Activated CD8-positive, alpha-beta T cell treated with anti-CD3 and anti-CD28 coated beads for 36 hours (primary cell): ENCODE results near the gene NYAP2. TPM values are rescaled to one million over a fixed set of nuclear protein-coding genes. Genes with fewer than 3 reads are reported as not detected.

Source experiments
- ATAC-seq: fragments of 200-7000 bp; cut with Tn5 transposase; one replicate; pipeline ENCODE4 v1.10.0; 2021; ENCODE audit warnings: mild to moderate bottlenecking, moderate library complexity
- CTCF ChIA-PET: fragments of 350-600 bp; sonication (Branson Sonifier 250); formaldehyde crosslinking; loops from one replicate; lab custom pipeline; 2021; ENCODE audit warnings: antibody characterized with exemption; lab: Charles Lee
- POLR2A ChIA-PET: fragments of 350-600 bp; sonication (Branson Sonifier 250); formaldehyde crosslinking; loops from one replicate; lab custom pipeline; 2021; ENCODE audit warnings: antibody characterized with exemption; lab: Charles Lee
- DNase-seq: peaks from one replicate; pipeline ENCODE4 v3.0.0-alpha.2; 2020
- H3K27ac Mint-ChIP-seq: one replicate; pipeline ENCODE4 v1.8.0; 2021; ENCODE audit warnings: mild to moderate bottlenecking, mixed read lengths
- H3K27me3 Mint-ChIP-seq: one replicate; pipeline ENCODE4 v1.8.0; 2021; ENCODE audit warnings: mixed read lengths
- H3K36me3 Mint-ChIP-seq: one replicate; pipeline ENCODE4 v1.8.0; 2021; ENCODE audit warnings: low read depth, mixed read lengths
- H3K4me1 Mint-ChIP-seq: one replicate; pipeline ENCODE4 v1.8.0; 2021; ENCODE audit warnings: low read depth, mixed read lengths
- H3K4me3 Mint-ChIP-seq: one replicate; pipeline ENCODE4 v1.8.0; 2021; ENCODE audit warnings: mild to moderate bottlenecking, moderate library complexity, mixed read lengths
- H3K9me3 Mint-ChIP-seq: one replicate; pipeline ENCODE4 v1.8.0; 2021; ENCODE audit warnings: mixed read lengths
- intact Hi-C: fragments of 100-400 bp; cut with micrococcal nuclease; formaldehyde crosslinking; loops from one replicate; pipeline ENCODE4 v1.10.0; 2022
- total RNA-seq, 2 experiments: library from RNA; stranded (reverse); gene quantifications; one replicate each; pipeline ENCODE4 v1.2.3, GENCODE V29; 2021
- TF ChIP-seq, protein P1 (sequence below): fragments of 200-600 bp; IDR thresholded peaks from one replicate; pipeline ENCODE4 v1.8.0; 2022; ENCODE audit warnings: antibody characterized with exemption, mild to moderate bottlenecking

Gene NYAP2
- total RNA-seq, 2 experiments from 2014 or later = not detected

GRCh38 chr2:225400060-225400511 is 576 bp downstream of the NYAP2 start:
- ChIA-PET CTCF (no interaction called here), POLR2A (no interaction called here)
- H3K36me3 Mint-ChIP-seq = no peaks in the 10 kb centered on the region
- DNase-seq (peak; percentile 15), ATAC-seq (no peak)
- intact Hi-C loops = no loop called here
- H3K4me3 Mint-ChIP-seq = no peak overlapping the region
- H3K27ac Mint-ChIP-seq = no peak overlapping the region
- no peaks in the 10 kb centered on the region for H3K4me1 Mint-ChIP-seq
- H3K27me3 Mint-ChIP-seq = peaks cover 13% of the 10 kb centered on the region
- no peaks in the 10 kb centered on the region for H3K9me3 Mint-ChIP-seq
- TF ChIP-seq, protein P1, sequence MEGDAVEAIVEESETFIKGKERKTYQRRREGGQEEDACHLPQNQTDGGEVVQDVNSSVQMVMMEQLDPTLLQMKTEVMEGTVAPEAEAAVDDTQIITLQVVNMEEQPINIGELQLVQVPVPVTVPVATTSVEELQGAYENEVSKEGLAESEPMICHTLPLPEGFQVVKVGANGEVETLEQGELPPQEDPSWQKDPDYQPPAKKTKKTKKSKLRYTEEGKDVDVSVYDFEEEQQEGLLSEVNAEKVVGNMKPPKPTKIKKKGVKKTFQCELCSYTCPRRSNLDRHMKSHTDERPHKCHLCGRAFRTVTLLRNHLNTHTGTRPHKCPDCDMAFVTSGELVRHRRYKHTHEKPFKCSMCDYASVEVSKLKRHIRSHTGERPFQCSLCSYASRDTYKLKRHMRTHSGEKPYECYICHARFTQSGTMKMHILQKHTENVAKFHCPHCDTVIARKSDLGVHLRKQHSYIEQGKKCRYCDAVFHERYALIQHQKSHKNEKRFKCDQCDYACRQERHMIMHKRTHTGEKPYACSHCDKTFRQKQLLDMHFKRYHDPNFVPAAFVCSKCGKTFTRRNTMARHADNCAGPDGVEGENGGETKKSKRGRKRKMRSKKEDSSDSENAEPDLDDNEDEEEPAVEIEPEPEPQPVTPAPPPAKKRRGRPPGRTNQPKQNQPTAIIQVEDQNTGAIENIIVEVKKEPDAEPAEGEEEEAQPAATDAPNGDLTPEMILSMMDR = no peak

DNA sequence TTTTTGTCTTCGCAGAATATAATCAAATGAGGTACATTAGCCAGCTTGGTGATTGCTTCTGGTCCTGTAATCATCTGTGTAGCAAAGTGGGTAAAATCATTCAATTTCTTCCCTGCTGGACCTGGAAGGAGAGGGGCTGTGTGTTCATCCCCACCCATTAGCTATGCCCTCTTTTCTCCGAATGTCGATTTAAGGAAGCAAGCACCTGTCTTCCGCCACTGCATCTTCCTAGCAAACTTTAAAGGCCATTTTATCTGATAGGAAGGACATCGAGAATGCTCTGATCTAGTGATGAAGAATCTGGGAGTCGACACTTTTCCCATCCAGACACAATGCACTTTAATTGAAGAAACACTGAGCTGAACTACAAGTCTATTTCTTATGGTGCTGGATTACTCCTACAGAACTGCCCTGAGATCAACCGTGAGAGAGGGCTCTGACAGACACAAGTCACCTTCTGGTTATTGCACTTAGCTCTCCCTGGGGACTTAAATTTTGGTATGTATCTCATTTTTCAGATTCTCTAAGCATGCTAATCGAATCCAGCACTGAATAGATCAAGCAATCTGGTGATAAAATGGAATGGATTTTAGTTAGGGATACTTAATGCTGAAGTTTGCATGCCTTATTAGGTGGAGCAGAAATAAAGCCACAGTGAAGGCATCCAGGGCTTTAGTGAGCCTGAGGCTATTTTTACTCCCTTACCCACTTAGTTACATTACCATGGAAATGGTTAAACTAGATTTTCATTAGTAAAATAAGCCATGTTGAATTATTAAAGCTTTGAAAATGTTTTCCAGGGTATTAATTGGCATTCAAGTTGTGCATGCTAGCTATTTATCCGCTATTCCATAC is 1.3 kb downstream of the NYAP2 start:
- H3K4me1 Mint-ChIP-seq = no peaks in the 10 kb centered on the region
- no peak overlapping the region for H3K27ac Mint-ChIP-seq
- DNase-seq (no peak), ATAC-seq (no peak)
- H3K4me3 Mint-ChIP-seq = no peak overlapping the region
- ChIA-PET POLR2A (no interaction called here), CTCF (no interaction called here)
- intact Hi-C loops = no loop called here
- no peaks in the 10 kb centered on the region for H3K9me3 Mint-ChIP-seq
- TF ChIP-seq, protein P1 = no peak
- no peaks in the 10 kb centered on the region for H3K36me3 Mint-ChIP-seq
- H3K27me3 Mint-ChIP-seq = peaks cover 16% of the 10 kb centered on the region

DNA sequence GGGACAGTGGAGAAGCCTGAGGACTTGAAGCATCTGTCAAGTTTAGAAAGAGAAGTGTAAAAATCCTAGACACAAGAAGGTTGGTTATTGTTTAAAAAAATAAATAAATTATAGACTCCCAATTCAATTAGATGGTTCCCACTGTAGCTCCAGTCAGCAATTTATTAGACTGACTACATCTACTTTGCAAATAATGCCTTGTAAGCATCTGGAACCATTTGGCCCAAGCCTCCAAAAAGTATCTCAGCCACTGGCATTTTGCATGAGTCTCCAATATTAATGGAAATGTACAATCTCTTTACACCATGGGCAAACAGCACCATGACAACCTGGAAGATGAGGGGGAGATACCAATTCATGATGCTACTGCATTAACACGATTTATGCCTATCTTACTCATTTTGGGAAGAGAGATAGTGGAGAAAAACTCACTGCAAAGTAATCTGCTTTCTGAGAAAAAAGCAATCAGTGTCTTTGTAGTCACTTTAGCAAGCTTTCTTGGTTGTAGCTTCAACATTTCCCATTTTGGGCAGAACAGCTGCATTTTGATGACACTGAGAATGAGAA is 2.8 kb downstream of the NYAP2 start:
- ChIA-PET CTCF (no interaction called here), POLR2A (no interaction called here)
- no peak for ATAC-seq

GRCh38 chr2:225411452-225411851 is 11.9 kb downstream of the NYAP2 start:
- H3K27ac Mint-ChIP-seq = no peak overlapping the region
- no peaks in the 10 kb centered on the region for H3K9me3 Mint-ChIP-seq
- CTCF ChIA-PET = no interaction called here
- POLR2A ChIA-PET = no interaction called here
- no peaks in the 10 kb centered on the region for H3K36me3 Mint-ChIP-seq
- TF ChIP-seq, protein P1 = no peak
- H3K27me3 Mint-ChIP-seq = peaks cover 12% of the 10 kb centered on the region
- ATAC-seq (no peak), DNase-seq (no peak)
- intact Hi-C loops = no loop called here
- no peak overlapping the region for H3K4me3 Mint-ChIP-seq
- no peaks in the 10 kb centered on the region for H3K4me1 Mint-ChIP-seq

More for the DNA sequence above, 2.8 kb downstream of the NYAP2 start:
- no peak overlapping the region for H3K4me3 Mint-ChIP-seq
- intact Hi-C loops = no loop called here
- no peaks in the 10 kb centered on the region for H3K4me1 Mint-ChIP-seq
- DNase-seq = no peak
- H3K27me3 Mint-ChIP-seq = peaks cover 13% of the 10 kb centered on the region
- no peaks in the 10 kb centered on the region for H3K9me3 Mint-ChIP-seq
- no peaks in the 10 kb centered on the region for H3K36me3 Mint-ChIP-seq
- TF ChIP-seq, protein P1 = no peak
- no peak overlapping the region for H3K27ac Mint-ChIP-seq

- Mint-ChIP-seq H3K9me3 (no peaks in the 10 kb centered on the region), H3K36me3 (no peaks in the 10 kb centered on the region), H3K4me1 (no peaks in the 10 kb centered on the region), H3K27ac (no peak overlapping the region), H3K4me3 (no peak overlapping the region), H3K27me3 (peaks cover 18% of the 10 kb centered on the region)
- CTCF ChIA-PET = interaction anchor here (1.6 kb wide), 1 partner anchor 34 kb away, joined by 3 read pairs; no protein-coding TSS in a partner anchor
- no peak for DNase-seq
- intact Hi-C loops = no loop called here
- POLR2A ChIA-PET = no interaction called here
- TF ChIP-seq, protein P1 = no peak
- ATAC-seq = no peak
Measured at GRCh38 chr2:225413786-225414185, 14.3 kb downstream of the NYAP2 start.
